Activated naive CD4-positive, alpha-beta T cell treated with anti-CD3 and anti-CD28 coated beads, Interleukin-2, amount 10 ng/mL, durations not matched to agents 7 days and 5 days (primary cell): ENCODE measurements around the gene WDR19.
A peak's percentile ranks its signal among the peaks of the same experiment; 100 is the strongest.
"Not testable (repeated sequence)": the region's sequence is repeated elsewhere in the genome, so short reads cannot be mapped to it uniquely, and the experiment has no call there.

Source experiments
- CTCF ChIA-PET: fragments of 350-600 bp; sonication (Branson Sonifier 250); formaldehyde crosslinking; loops from one replicate; lab custom pipeline; 2021; ENCODE audit warnings: antibody characterized with exemption; lab: Charles Lee
- DNase-seq: peaks from one replicate; pipeline ENCODE4 v3.0.0-alpha.2; 2020
- H3K27ac Mint-ChIP-seq: one replicate; pipeline ENCODE4 v1.8.0; 2021; ENCODE audit warnings: mild to moderate bottlenecking, moderate library complexity, mixed read lengths
- H3K27me3 Mint-ChIP-seq: one replicate; pipeline ENCODE4 v1.8.0; 2021; ENCODE audit warnings: mild to moderate bottlenecking, mixed read lengths
- H3K36me3 Mint-ChIP-seq: one replicate; pipeline ENCODE4 v1.8.0; 2021; ENCODE audit warnings: mixed read lengths
- H3K4me1 Mint-ChIP-seq: one replicate; pipeline ENCODE4 v1.8.0; 2021; ENCODE audit warnings: mixed read lengths
- H3K4me3 Mint-ChIP-seq: one replicate; pipeline ENCODE4 v1.8.0; 2021; ENCODE audit warnings: mild to moderate bottlenecking, moderate library complexity, mixed read lengths
- H3K9me3 Mint-ChIP-seq: one replicate; pipeline ENCODE4 v1.8.0; 2021; ENCODE audit warnings: mixed read lengths

WDR19 gene

DNA sequence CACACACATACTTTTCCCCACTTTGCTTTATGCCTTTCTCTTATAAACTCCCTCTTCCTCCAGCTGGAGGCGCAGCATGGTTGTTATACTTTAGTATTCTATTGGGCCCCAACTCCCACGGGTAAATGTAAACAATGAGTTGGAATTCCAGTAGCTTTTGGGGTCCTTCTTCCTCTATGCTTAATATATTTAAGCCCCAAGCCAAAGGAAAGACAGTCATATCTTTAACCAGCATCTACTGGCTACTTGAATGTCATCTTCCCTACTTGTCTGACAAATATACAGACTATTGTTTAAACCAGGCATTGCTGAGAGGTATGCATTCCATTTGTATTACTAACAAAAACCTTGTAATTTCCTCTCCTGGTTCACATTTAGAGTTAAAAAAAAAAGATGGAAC lies 72.9 kb downstream of the WDR19 start:
- DNase-seq: no peak

DNA sequence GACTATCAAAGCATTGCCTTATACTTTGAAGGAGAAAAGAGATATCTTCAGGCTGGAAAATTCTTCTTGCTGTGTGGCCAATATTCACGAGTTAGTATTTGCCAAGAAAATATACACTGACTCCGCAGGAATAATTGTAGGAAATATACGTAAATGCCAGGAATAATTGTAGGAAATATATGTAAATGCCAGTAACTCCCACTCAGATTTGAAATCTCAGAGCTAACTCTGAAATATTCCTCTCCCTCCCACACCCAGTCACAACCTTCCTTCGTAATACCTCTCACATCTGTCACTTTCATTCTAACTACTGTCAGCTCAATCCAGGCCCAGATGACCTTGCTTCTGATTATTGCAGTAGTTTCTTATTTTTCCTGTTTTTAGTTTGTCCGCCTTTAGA lies 73.5 kb downstream of the WDR19 start:
- Mint-ChIP-seq H3K27me3 (no peaks in the 10 kb centered on the region), H3K9me3 (no peaks in the 10 kb centered on the region), H3K4me1 (no peaks in the 10 kb centered on the region), H3K4me3 (no peak overlapping the region), H3K36me3 (peaks cover 2% of the 10 kb centered on the region), H3K27ac (no peak overlapping the region)
- no peak for DNase-seq
- CTCF ChIA-PET: no interaction called here

More for the DNA sequence above, 72.9 kb downstream of the WDR19 start:
- H3K27me3 Mint-ChIP-seq: no peaks in the 10 kb centered on the region
- H3K27ac Mint-ChIP-seq: no peak overlapping the region
- H3K9me3 Mint-ChIP-seq: no peaks in the 10 kb centered on the region
- no peak overlapping the region for H3K4me3 Mint-ChIP-seq
- CTCF ChIA-PET: no interaction called here
- no peaks in the 10 kb centered on the region for H3K4me1 Mint-ChIP-seq
- H3K36me3 Mint-ChIP-seq: peaks cover 2% of the 10 kb centered on the region

DNA sequence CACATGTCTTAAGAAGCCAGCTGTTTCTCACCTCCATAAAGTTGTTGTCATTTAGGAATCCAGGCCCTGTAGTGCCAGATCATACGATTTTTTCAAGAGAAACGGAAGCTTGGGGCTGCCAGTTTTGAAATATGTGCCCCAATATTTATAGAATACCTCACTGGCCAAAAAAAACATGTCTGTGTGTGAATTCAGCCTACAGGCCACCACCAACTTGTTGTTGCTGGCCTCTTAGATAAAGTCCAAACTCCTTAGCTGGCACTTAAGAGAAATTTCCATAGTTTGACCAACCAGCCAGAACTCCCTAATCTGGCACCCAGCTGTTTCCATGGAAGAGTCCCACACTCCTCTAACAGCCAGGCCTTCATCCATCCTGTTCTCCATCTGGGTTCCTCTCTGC lies 74.1 kb downstream of the WDR19 start:
- DNase-seq: no peak
- CTCF ChIA-PET: no interaction called here
- H3K36me3 Mint-ChIP-seq: peaks cover 2% of the 10 kb centered on the region
- H3K4me3 Mint-ChIP-seq: no peak overlapping the region
- no peaks in the 10 kb centered on the region for H3K4me1 Mint-ChIP-seq
- no peak overlapping the region for H3K27ac Mint-ChIP-seq
- no peaks in the 10 kb centered on the region for H3K9me3 Mint-ChIP-seq
- H3K27me3 Mint-ChIP-seq: no peaks in the 10 kb centered on the region

DNA sequence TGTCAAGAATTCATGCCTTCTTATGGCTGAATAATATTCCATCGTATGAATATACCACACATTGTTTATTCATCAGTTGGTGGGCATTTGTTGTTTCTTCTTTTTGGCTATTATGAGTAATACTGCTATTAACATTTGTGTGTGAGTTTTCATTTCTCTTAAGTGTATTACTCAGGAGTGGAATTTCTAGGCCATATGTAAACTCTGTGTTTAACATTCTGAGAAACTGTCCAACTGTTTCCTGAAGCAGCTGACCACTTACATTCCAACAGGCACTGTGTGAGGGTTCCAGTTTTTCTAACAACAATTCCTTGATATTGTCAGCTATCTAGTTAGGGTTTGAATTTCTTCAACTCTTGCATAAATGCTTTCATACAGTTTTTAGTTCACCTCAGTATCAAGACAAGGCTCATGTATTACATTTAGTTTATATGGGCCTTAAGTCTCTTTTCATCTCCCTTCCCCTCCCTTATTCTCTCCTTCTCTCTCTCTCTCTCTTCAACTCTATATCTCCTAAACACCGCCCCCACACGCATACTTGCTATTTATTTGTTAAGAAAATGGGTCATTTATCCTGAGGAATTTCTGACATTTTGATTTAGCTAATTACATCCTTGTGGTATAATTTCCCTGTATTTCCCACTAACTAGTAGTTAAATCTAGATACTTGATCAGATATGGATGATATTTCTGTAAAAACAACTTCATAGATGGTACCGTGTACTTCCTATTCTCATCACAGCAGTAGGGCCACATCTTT lies 77.4 kb downstream of the WDR19 start:
- Mint-ChIP-seq H3K36me3 (no peaks in the 10 kb centered on the region), H3K27me3 (no peaks in the 10 kb centered on the region), H3K4me3 (no peak overlapping the region), H3K27ac (no peak overlapping the region), H3K9me3 (no peaks in the 10 kb centered on the region), H3K4me1 (no peaks in the 10 kb centered on the region)
- CTCF ChIA-PET: no interaction called here
- DNase-seq: no peak

DNA sequence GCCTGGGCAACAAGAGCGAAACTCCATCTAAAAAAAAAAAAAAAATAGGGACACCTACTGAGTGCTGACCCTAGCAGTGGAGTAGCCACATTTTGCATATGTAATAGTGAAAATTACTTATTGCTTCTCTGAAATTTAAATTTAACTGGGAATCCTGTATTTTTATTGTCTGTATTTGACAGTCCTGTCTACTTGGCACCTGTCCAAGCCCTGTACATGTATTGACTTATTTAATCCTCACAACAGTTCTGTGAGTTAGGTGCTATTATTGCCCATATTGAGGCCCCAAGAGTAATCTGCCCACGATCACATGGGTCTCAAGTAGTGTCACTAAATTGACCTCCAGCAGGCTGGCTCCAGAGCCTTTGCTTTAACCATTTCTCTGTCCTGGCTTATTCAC lies 81.6 kb downstream of the WDR19 start:
- H3K27me3 Mint-ChIP-seq: no peaks in the 10 kb centered on the region
- CTCF ChIA-PET: no interaction called here
- H3K4me1 Mint-ChIP-seq: no peaks in the 10 kb centered on the region
- no peaks in the 10 kb centered on the region for H3K9me3 Mint-ChIP-seq
- no peaks in the 10 kb centered on the region for H3K36me3 Mint-ChIP-seq
- no peak overlapping the region for H3K4me3 Mint-ChIP-seq
- no peak for DNase-seq
- H3K27ac Mint-ChIP-seq: no peak overlapping the region

DNA sequence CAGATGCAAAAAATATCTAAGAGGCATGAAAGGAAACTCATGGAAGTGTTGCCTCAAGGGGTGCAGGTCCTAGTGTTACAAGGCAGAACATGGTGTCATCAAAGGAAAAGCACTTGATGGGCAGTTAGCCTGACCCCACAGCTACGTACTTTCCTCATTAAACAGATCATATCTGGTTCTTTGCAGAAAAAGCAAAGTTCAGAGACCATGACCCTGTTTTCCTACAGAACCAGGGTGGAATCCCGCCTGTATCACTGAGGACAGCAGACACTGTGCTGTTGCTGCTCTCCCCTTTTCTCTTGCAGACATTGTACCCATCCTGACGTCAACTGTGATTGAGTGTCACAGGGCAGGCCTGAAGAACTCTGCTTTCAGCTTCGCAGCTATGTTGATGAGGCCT lies 92.2 kb downstream of the WDR19 start:
- no peak for DNase-seq
- H3K9me3 Mint-ChIP-seq: no peaks in the 10 kb centered on the region
- H3K27me3 Mint-ChIP-seq: no peaks in the 10 kb centered on the region
- peaks cover 7% of the 10 kb centered on the region for H3K36me3 Mint-ChIP-seq
- H3K4me3 Mint-ChIP-seq: no peak overlapping the region
- H3K27ac Mint-ChIP-seq: no peak overlapping the region
- CTCF ChIA-PET: interaction anchor here (0.7 kb wide), 1 partner anchor 172 kb away, joined by 3 read pairs; no protein-coding TSS in a partner anchor
- H3K4me1 Mint-ChIP-seq: no peaks in the 10 kb centered on the region

DNA sequence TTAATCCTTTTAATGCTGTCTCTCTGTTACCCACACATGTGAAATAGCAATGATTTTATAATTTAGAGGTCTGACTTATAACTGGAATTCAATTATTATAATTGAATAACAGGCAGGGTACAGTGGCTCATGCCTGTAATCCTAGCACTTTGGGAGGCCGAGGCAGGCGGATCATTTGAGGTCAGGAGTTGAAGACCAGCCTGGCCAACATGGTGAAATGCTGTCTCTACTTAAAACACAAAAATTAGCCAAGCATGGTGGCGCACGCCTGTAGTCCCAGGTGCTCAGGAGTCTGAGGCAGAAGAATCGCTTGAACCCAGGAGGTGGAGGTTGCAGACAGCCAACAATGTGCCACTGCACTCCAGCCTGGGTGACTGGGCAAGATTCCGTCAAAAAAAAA lies 95.3 kb downstream of the WDR19 start:
- CTCF ChIA-PET, H3K4me1 Mint-ChIP-seq, H3K27ac Mint-ChIP-seq, H3K27me3 Mint-ChIP-seq, H3K9me3 Mint-ChIP-seq, H3K4me3 Mint-ChIP-seq, DNase-seq: not testable (repeated sequence)
- H3K36me3 Mint-ChIP-seq: peaks cover 11% of the 10 kb centered on the region

DNA sequence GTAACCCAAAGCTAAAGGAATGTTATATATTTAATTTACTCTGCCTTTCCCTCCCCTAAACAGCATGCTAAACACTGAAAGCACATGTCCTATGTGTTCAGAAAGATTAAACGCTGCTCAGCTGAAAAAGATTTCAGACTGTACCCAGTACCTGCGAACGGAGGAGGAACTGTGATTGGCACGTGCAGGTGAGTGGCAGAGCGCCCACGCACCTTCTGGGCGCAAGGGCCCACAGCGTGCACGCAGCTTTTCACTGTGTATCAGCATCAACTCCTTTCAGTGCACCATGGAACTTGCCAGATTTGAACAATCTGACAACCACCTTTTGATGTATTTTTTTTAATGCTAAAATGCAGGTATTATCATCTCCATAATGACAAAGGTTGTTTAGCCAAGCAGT lies 96.1 kb downstream of the WDR19 start:
- Mint-ChIP-seq H3K36me3 (peaks cover 16% of the 10 kb centered on the region), H3K27me3 (no peaks in the 10 kb centered on the region), H3K27ac (no peak overlapping the region), H3K9me3 (no peaks in the 10 kb centered on the region), H3K4me1 (no peaks in the 10 kb centered on the region), H3K4me3 (no peak overlapping the region)
- CTCF ChIA-PET: interaction anchor here (0.6 kb wide), 2 partner anchors 170 to 801 kb away, joined by 3 to 4 read pairs; no protein-coding TSS in a partner anchor
- DNase-seq: no peak

DNA sequence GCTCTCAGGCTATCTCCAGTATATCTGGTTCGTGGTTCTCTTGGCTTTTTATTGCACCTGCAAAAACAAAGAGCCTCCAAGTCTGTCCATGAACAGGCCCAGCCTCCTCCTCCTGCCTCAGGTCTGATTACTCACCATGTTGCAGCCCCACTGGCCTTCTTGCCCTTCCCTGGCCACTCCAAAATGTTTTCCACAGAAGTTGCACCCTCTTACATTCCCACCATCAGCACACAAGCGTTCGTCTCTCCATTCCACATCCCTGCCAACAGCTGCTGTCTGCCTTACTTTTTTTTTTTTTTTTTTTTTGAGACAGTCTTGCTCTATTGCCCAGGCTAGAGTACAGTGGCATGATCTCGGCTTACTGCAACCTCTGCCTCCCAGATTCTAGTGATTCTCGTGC lies 97.1 kb downstream of the WDR19 start:
- CTCF ChIA-PET: no interaction called here

DNA sequence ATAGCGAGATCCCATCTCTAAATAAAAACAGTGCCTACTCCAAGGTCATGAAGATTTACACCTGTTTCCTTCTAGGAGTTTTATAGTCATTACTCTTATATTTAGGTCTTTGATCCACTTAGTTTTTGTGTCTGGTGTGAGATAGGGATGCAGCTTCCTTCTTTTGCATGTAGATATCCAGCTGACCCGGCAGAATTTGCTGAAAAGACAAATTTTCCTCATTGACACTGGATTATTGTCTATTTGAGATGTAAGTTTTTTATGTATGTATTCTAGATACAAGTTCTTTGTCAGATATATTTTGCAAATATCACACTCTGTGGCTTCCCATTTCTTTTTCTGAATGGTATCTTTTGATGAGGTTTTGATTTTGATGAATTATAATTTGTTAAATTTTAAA lies 98.4 kb downstream of the WDR19 start:
- Mint-ChIP-seq H3K27me3 (no peaks in the 10 kb centered on the region), H3K36me3 (peaks cover 25% of the 10 kb centered on the region), H3K9me3 (no peaks in the 10 kb centered on the region), H3K4me1 (no peaks in the 10 kb centered on the region), H3K27ac (no peak overlapping the region), H3K4me3 (no peak overlapping the region)
- CTCF ChIA-PET: no interaction called here
- DNase-seq: no peak

More for the DNA sequence above, 97.1 kb downstream of the WDR19 start:
- H3K27me3 Mint-ChIP-seq: no peaks in the 10 kb centered on the region
- no peak for DNase-seq
- H3K9me3 Mint-ChIP-seq: no peaks in the 10 kb centered on the region
- peaks cover 17% of the 10 kb centered on the region for H3K36me3 Mint-ChIP-seq
- H3K4me3 Mint-ChIP-seq: no peak overlapping the region
- peak overlapping the region; percentile 2 for H3K27ac Mint-ChIP-seq
- H3K4me1 Mint-ChIP-seq: no peaks in the 10 kb centered on the region

DNA sequence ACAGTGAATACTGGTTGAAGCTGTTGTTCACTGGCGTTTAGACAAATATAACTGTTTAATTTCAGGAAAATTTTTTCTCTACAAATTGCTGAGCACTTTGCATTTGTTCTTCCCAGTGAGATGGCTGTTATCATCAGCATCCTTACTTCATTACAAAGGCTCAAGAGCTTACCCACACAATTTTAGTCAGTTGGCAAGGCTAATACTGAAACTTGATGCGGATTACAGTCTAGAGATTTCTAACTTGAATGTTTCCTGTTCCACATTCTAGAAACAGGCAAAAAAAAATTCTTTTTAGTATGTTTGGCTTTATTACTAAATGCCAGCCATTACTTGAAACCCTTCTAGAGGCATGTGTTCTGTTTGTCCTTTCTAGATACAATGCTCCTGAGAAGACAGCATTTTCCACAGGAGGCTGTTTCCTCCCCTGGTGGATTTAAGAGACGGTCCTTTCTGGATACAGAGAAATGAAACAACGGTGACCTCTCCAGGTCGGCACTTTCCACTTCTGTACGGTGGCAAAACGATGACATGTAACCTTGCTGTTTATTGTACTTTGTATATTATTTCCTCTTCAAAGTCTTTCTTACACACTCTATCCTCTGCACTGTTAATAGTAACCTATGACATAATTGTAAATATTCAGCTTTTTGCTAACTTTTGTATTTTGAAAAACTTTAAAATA lies 102.9 kb downstream of the WDR19 start:
- Mint-ChIP-seq H3K36me3 (peaks cover 57% of the 10 kb centered on the region), H3K4me1 (peaks cover 6% of the 10 kb centered on the region), H3K27ac (no peak overlapping the region), H3K4me3 (no peak overlapping the region), H3K9me3 (no peaks in the 10 kb centered on the region), H3K27me3 (no peaks in the 10 kb centered on the region)
- no peak for DNase-seq
- CTCF ChIA-PET: no interaction called here

DNA sequence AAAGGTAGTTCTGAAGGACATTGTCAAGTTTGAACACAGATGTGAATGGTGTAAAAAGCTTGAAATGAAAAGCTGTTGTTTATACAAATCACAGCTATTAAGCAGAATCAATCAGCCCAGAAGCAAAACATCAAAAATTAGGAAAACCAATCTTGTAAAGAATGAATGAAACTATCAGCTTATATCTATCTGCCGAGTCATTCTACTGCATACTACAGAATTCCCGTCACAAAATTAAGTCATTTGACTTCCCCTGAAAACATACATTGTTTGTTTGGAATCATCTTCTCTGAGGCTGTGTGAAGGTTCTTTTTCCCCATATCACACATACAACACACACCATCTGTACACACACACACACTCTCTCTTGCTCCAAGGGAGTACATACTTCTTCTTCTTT lies 103.5 kb downstream of the WDR19 start:
- no peak overlapping the region for H3K4me3 Mint-ChIP-seq
- peaks cover 60% of the 10 kb centered on the region for H3K36me3 Mint-ChIP-seq
- H3K9me3 Mint-ChIP-seq: no peaks in the 10 kb centered on the region
- H3K4me1 Mint-ChIP-seq: peaks cover 6% of the 10 kb centered on the region
- no peak overlapping the region for H3K27ac Mint-ChIP-seq
- CTCF ChIA-PET: no interaction called here
- DNase-seq: no peak
- H3K27me3 Mint-ChIP-seq: no peaks in the 10 kb centered on the region

DNA sequence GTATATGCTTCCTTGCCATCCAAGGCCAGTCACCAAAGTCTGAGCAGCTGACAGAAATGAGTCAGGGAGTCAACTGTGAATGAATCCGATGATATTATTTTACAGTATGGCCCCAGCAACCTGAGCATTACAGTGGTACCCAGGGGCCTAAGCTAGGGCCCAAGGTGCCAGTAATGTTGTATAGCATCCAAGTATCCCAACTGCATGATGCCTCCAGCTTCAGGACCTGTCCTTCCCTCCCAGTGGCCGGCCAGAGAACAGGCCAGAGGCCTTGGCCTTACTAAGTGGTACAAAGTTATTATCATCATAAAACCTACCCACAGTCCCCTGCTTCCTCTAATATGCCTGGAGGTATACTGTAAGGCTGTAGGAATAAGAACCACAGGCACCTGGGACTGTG lies 103.9 kb downstream of the WDR19 start:
- Mint-ChIP-seq H3K4me3 (no peak overlapping the region), H3K36me3 (peaks cover 64% of the 10 kb centered on the region), H3K27ac (no peak overlapping the region), H3K27me3 (no peaks in the 10 kb centered on the region), H3K4me1 (peaks cover 6% of the 10 kb centered on the region), H3K9me3 (no peaks in the 10 kb centered on the region)
- no peak for DNase-seq
- CTCF ChIA-PET: no interaction called here

DNA sequence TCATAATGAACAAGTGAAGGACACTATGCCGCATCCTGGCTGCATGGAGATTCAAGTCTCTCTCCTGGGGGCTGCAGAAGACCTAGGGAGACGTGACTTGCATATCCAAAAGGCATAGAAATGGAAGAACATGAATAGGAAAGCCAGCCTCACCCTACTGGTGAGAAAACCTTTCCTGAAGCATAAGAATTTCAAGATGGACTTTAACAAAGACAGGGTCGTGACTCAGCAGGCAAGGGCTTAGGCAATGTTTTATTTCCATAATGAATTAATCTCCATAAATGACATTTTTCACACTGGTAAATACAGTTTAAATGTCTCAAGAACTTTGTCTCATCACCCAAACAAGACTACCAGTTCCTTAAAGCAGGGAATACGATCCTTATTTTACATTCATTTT lies 104.9 kb downstream of the WDR19 start:
- CTCF ChIA-PET: no interaction called here
- peaks cover 6% of the 10 kb centered on the region for H3K4me1 Mint-ChIP-seq
- H3K9me3 Mint-ChIP-seq: no peaks in the 10 kb centered on the region
- peak overlapping the region; percentile 20 for H3K27ac Mint-ChIP-seq
- H3K27me3 Mint-ChIP-seq: no peaks in the 10 kb centered on the region
- H3K4me3 Mint-ChIP-seq: no peak overlapping the region
- no peak for DNase-seq
- H3K36me3 Mint-ChIP-seq: peaks cover 69% of the 10 kb centered on the region

DNA sequence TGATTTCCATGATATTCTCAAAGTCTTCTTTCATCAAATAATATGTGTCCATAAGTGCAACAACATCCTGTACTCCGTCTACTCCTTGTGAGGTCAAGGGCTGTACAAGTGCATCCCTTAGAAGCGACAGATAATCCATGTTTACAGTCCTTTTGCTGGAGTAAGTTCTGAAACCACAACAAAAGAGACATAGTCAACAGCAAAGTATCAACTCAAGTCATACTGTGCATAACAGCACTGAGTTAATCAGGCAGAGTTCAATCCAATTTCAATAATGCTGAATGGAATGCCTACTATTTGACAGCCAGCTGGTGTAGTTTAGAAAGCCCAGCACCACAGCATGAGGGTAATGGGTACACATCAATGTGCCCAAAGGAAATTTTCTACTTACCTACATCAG lies 109.4 kb downstream of the WDR19 start:
- H3K27ac Mint-ChIP-seq: no peak overlapping the region
- H3K4me1 Mint-ChIP-seq: peaks cover 6% of the 10 kb centered on the region
- DNase-seq: no peak
- CTCF ChIA-PET: no interaction called here
- no peaks in the 10 kb centered on the region for H3K27me3 Mint-ChIP-seq
- no peaks in the 10 kb centered on the region for H3K9me3 Mint-ChIP-seq
- H3K36me3 Mint-ChIP-seq: peaks cover 67% of the 10 kb centered on the region
- H3K4me3 Mint-ChIP-seq: no peak overlapping the region
